ENCODE data around the gene TSACC. TPM values are rescaled to one million over a fixed set of nuclear protein-coding genes. Genes with fewer than 3 reads are reported as not detected.

Gene TSACC
- 2.4 TPM in 1 of 2 replicates, not detected in the other for total RNA-seq

GRCh38 chr1:156338180-156338976, at the start of gene TSACC, which contains the start of gene CCT3:
Gene TSACC (plus strand): TSS chr1:156338526. CDS start chr1:156339758, 1,232 bp downstream.
Gene CCT3 (minus strand): TSS chr1:156338292. CDS start chr1:156338184, 108 bp downstream.

GRCh38 chr1:156295391-156295947, 42.9 kb upstream of the TSACC start, which contains the start of gene GLMP:
Gene GLMP (minus strand): TSS chr1:156295679. CDS start chr1:156295645, 34 bp downstream.

GRCh38 chr1:156298852-156299357, 39.4 kb upstream of the TSACC start, which contains the start of gene VHLL:
Gene VHLL (minus strand): TSS chr1:156299307. CDS start chr1:156299189, 118 bp downstream.

GRCh38 chr1:156368889-156369684, 30.8 kb downstream of the TSACC start, which contains the start of gene RHBG:
Gene RHBG (plus strand): TSS chr1:156369211. CDS start chr1:156369250, 39 bp downstream.

Other genes with a start within 250 kb of the TSACC start
- gene LMNA, start 223.8 kb upstream of the TSACC start, total RNA-seq: 1,062 and 1,120 TPM in 2 replicates
- 0.49 and 1.1 TPM in 2 replicates for gene SEMA4A, start 184.9 kb upstream of the TSACC start, total RNA-seq
- gene SLC25A44, start 144.4 kb upstream of the TSACC start, total RNA-seq: 15.1 and 17.5 TPM in 2 replicates
- 102 and 103 TPM in 2 replicates for gene PMF1, start 125.5 kb upstream of the TSACC start, total RNA-seq
- not detected in 2 replicates for gene BGLAP, start 96.3 kb upstream of the TSACC start, total RNA-seq
- 0.20 TPM in 1 of 2 replicates, not detected in the other for gene PAQR6, start 90.5 kb upstream of the TSACC start, total RNA-seq
- 72.1 and 76.0 TPM in 2 replicates for gene SMG5, start 55.7 kb upstream of the TSACC start, total RNA-seq
- gene TMEM79, start 54.2 kb upstream of the TSACC start, total RNA-seq: 1.6 and 2.3 TPM in 2 replicates
- gene GLMP, start 42.8 kb upstream of the TSACC start, total RNA-seq: 105 and 123 TPM in 2 replicates
- gene VHLL, start 39.2 kb upstream of the TSACC start, total RNA-seq: not detected in 2 replicates
- gene CCT3, start 234 bp upstream of the TSACC start, total RNA-seq: 398 and 431 TPM in 2 replicates
- not detected in 2 replicates for gene RHBG, start 30.7 kb downstream of the TSACC start, total RNA-seq
- gene MEF2D, start 162.2 kb downstream of the TSACC start, total RNA-seq: 30.1 and 32.3 TPM in 2 replicates
- 33.7 and 39.4 TPM in 2 replicates for gene IQGAP3, start 234.0 kb downstream of the TSACC start, total RNA-seq
- not detected in 2 replicates for gene TTC24, start 241.2 kb downstream of the TSACC start, total RNA-seq